DOHH2 (cell line): ENCODE results near the gene USP40.

Experiments
- EZH2phosphoT487 ChIP-seq: fragments of 200-600 bp; sonication (generic); IDR thresholded peaks from 2 replicates; pipeline ENCODE4 v1.6.1; 2017; ENCODE audit warnings: borderline replicate concordance, mild to moderate bottlenecking, antibody characterized with exemption, low read length, moderate library complexity, mixed read lengths
- TF ChIP-seq, protein P1 (sequence below): fragments of 200-600 bp; sonication (generic); IDR thresholded peaks from one replicate; pipeline ENCODE4 v1.5.1; 2014; ENCODE audit warnings: antibody characterized with exemption, mild to moderate bottlenecking, low read depth, low read length; ENCODE audit not compliant: poor library complexity, severe bottlenecking

DNA sequence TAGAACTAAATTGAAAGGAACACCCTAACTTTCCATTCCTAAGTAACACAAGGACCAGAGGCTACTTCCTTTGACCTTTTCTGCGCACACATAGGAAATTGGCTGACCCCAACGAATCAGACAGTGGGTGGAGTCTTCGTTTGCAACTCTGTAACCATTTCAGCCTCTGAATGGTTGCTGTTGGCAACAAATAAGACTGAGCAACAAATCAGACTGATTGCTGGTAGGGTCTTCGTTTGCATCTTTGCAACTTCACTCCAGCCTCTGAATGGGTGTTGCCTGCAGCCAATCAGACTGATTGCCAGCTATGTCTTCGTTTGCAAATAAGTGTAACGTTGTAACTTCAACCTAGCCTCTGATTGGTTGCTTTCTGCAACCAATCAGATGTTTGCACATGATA is 34.6 kb downstream of the USP40 start:
- TF ChIP-seq, protein P1, sequence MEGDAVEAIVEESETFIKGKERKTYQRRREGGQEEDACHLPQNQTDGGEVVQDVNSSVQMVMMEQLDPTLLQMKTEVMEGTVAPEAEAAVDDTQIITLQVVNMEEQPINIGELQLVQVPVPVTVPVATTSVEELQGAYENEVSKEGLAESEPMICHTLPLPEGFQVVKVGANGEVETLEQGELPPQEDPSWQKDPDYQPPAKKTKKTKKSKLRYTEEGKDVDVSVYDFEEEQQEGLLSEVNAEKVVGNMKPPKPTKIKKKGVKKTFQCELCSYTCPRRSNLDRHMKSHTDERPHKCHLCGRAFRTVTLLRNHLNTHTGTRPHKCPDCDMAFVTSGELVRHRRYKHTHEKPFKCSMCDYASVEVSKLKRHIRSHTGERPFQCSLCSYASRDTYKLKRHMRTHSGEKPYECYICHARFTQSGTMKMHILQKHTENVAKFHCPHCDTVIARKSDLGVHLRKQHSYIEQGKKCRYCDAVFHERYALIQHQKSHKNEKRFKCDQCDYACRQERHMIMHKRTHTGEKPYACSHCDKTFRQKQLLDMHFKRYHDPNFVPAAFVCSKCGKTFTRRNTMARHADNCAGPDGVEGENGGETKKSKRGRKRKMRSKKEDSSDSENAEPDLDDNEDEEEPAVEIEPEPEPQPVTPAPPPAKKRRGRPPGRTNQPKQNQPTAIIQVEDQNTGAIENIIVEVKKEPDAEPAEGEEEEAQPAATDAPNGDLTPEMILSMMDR = no peak
- TF ChIP-seq EZH2phosphoT487 = no peak
